GM23338 (cell line): ENCODE measurements around the gene USP15. TPM values are rescaled to one million over a fixed set of nuclear protein-coding genes. Genes with fewer than 3 reads are reported as not detected.

Source experiments
- ATAC-seq: fragments of 200-7000 bp; cut with Tn5 transposase; 3 replicates; pipeline ENCODE4 v1.9.1; 2020
- DNase-seq: peaks from one replicate; pipeline ENCODE4 v3.0.0-alpha.2; 2015; ENCODE audit warnings: low spot score
- H2AFZ ChIP-seq: fragments of 200-600 bp; sonication (generic); 2 replicates; pipeline ENCODE4 v1.8.0; 2016; ENCODE audit warnings: antibody characterized with exemption, mild to moderate bottlenecking, moderate library complexity
- H3F3A ChIP-seq: fragments of 200-600 bp; sonication (generic); replicated peaks from 2 replicates; pipeline ENCODE4 v1.8.0; 2017; ENCODE audit warnings: antibody characterized with exemption, mixed run types, low read depth
- H3K27ac ChIP-seq: fragments of 200-600 bp; sonication (generic); 2 replicates; pipeline ENCODE4 v1.6.1; 2016; ENCODE audit warnings: low read depth
- H3K27me3 ChIP-seq: fragments of 200-600 bp; sonication (generic); 2 replicates; pipeline ENCODE4 v1.8.0; 2016; ENCODE audit warnings: mild to moderate bottlenecking, mixed run types, moderate library complexity; ENCODE audit not compliant: insufficient read depth
- H3K36me3 ChIP-seq: fragments of 200-600 bp; sonication (generic); 2 replicates; pipeline ENCODE4 v1.8.0; 2016; ENCODE audit warnings: mild to moderate bottlenecking; ENCODE audit not compliant: insufficient read depth
- H3K4me1 ChIP-seq: fragments of 200-600 bp; sonication (generic); 2 replicates; pipeline ENCODE4 v1.8.0; 2016; ENCODE audit warnings: mild to moderate bottlenecking, moderate library complexity; ENCODE audit not compliant: insufficient read depth
- H3K4me2 ChIP-seq: fragments of 200-600 bp; sonication (generic); 2 replicates; pipeline ENCODE4 v1.7.1; 2017; ENCODE audit warnings: mixed run types
- H3K4me3 ChIP-seq: fragments of 200-600 bp; sonication (generic); 2 replicates; pipeline ENCODE4 v1.6.1; 2016; ENCODE audit warnings: mixed run types
- H3K79me2 ChIP-seq: fragments of 200-600 bp; sonication (generic); replicated peaks from 2 replicates; pipeline ENCODE4 v1.8.0; 2017; ENCODE audit warnings: mild to moderate bottlenecking; ENCODE audit not compliant: insufficient read depth
- H3K9me2 ChIP-seq: fragments of 200-600 bp; sonication (generic); 2 replicates; pipeline ENCODE4 v1.8.0; 2017; ENCODE audit not compliant: insufficient read depth
- H4K20me1 ChIP-seq: fragments of 200-600 bp; sonication (generic); replicated peaks from 2 replicates; pipeline ENCODE4 v1.8.0; 2017; ENCODE audit warnings: mild to moderate bottlenecking; ENCODE audit not compliant: insufficient read depth
- H3K27ac Mint-ChIP-seq: 2 replicates; pipeline ENCODE4 v1.8.0; 2020; ENCODE audit warnings: inconsistent platforms, mild to moderate bottlenecking, moderate library complexity, mixed read lengths
- H3K27me3 Mint-ChIP-seq: 3 replicates; pipeline ENCODE4 v1.8.0; 2022; ENCODE audit warnings: low read depth, mild to moderate bottlenecking, moderate library complexity, mixed read lengths, inconsistent platforms; ENCODE audit not compliant: insufficient read depth, poor library complexity
- H3K36me3 Mint-ChIP-seq: 3 replicates; pipeline ENCODE4 v1.8.0; 2021; ENCODE audit warnings: low read depth, mild to moderate bottlenecking, inconsistent platforms, moderate library complexity, mixed read lengths
- H3K4me1 Mint-ChIP-seq: 3 replicates; pipeline ENCODE4 v1.8.0; 2020; ENCODE audit warnings: mild to moderate bottlenecking, inconsistent platforms, mixed read lengths
- H3K4me3 Mint-ChIP-seq: 3 replicates; pipeline ENCODE4 v1.8.0; 2021; ENCODE audit warnings: moderate library complexity, mild to moderate bottlenecking, inconsistent platforms, mixed read lengths
- H3K9me3 Mint-ChIP-seq: 3 replicates; pipeline ENCODE4 v1.8.0; 2020; ENCODE audit warnings: moderate library complexity, mild to moderate bottlenecking, inconsistent platforms, mixed read lengths
- CTCF ChIP-seq, 2 experiments: fragments of 200-600 bp in 1 of 2; sonication (generic) in 1 of 2; conservative IDR thresholded peaks; 2 replicates each; pipeline versions ENCODE4 v1.5.1 to v1.6.1; 2016 to 2017; ENCODE audit warnings: antibody characterized with exemption in 2 of 2, low read depth in 2 of 2, mild to moderate bottlenecking in 2 of 2, moderate library complexity in 1 of 2
- POLR2AphosphoS5 ChIP-seq: IDR thresholded peaks from 2 replicates; pipeline ENCODE4 v1.6.1; 2016; ENCODE audit warnings: antibody characterized with exemption, low read depth
- REST ChIP-seq: IDR thresholded peaks from one replicate; pipeline ENCODE4 v1.6.1; 2018; ENCODE audit warnings: antibody characterized with exemption; ENCODE audit not compliant: unreplicated experiment
- STAT1 ChIP-seq: IDR thresholded peaks from one replicate; pipeline ENCODE4 v1.6.1; 2016; ENCODE audit warnings: antibody characterized with exemption; ENCODE audit not compliant: unreplicated experiment
- ZNF462 ChIP-seq: fragments of 250-450 bp; sonication (Bioruptor Pico); IDR thresholded peaks from 2 replicates; pipeline ENCODE4 v1.5.0; 2020; ENCODE audit warnings: mild to moderate bottlenecking, moderate library complexity
- polyA plus RNA-seq: library from polyadenylated mRNA; unstranded; fragments of >200 nt; fragmentation: Nextera tagmentation; extraction: Ambion mirVana; gene quantifications from 2 replicates; pipeline ENCODE4 v1.2.1, GENCODE V29; 2016
- total RNA-seq: library from RNA; depleted of rRNA; stranded (reverse); fragments of >200 nt; shearing (Covaris generic); gene quantifications from 2 replicates; pipeline ENCODE4 v1.2.3, GENCODE V29; 2014

The USP15 gene
- total and polyA plus RNA-seq, 2 experiments from 2014 or later: 29.5 to 60.3 TPM

GRCh38 chr12:62251609-62251958 lies 8.6 kb upstream of the USP15 start:
- Mint-ChIP-seq H3K4me1 (peaks cover 6% of the 10 kb centered on the region), H3K27me3 (peaks cover 3% of the 10 kb centered on the region), H3K36me3 (no peaks in the 10 kb centered on the region), H3K4me3 (no peak overlapping the region), H3K27ac (no peak overlapping the region), H3K9me3 (no peaks in the 10 kb centered on the region)
- Histone ChIP-seq H3K27me3 (no peaks in the 10 kb centered on the region), H4K20me1 (no peaks in the 10 kb centered on the region), H3K4me2 (no peak overlapping the region), H3K27ac (no peak overlapping the region), H3K4me1 (no peaks in the 10 kb centered on the region), H2AFZ (no peak overlapping the region), H3K79me2 (no peaks in the 10 kb centered on the region), H3F3A (no peaks in the 10 kb centered on the region), H3K36me3 (no peaks in the 10 kb centered on the region), H3K9me2 (peaks cover 8% of the 10 kb centered on the region), H3K4me3 (no peak overlapping the region)
- TF ChIP-seq CTCF (conservative IDR thresholded peaks at IDR 0.05; ENCODE audit: low read depth in 2 of 2) (no peak), ZNF462 (no peak), POLR2AphosphoS5 (no peak), STAT1 (no peak), REST (no peak)
- no peak for DNase-seq
- ATAC-seq: no peak
